HG03280 (cell line): ENCODE results near the gene ITPKB.
"Not testable (repeated sequence)": the region's sequence is repeated elsewhere in the genome, so short reads cannot be mapped to it uniquely, and the experiment has no call there.

Source experiments
- ATAC-seq: cut with Tn5 transposase; IDR thresholded peaks from one replicate; pipeline ENCODE4 v1.9.1; 2021; ENCODE audit warnings: mild to moderate bottlenecking, moderate library complexity; ENCODE audit not compliant: unreplicated experiment

The ITPKB gene

DNA sequence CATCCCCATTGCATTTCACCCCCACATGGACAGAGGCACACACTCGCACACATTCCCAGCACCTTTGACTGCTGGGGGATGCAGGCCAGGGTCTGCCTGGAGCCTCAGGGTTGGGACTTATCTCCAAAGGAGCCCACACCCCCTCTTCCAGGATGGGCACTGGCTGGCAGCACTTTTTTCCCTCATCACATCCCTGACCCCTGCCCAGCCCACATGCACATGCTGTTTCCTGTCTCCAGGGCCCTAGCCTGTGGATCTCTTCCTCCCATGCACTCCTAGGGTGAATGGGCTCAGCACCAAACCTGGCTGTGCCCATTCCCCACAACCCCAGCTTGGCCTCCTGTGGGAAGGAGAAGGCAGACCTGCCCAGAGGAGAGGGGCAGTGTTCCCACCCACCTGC is 131.3 kb downstream of the ITPKB start:
- no peak for ATAC-seq

- no peak for ATAC-seq
Measured at GRCh38 chr1:226607268-226607660, 131.8 kb downstream of the ITPKB start.

DNA sequence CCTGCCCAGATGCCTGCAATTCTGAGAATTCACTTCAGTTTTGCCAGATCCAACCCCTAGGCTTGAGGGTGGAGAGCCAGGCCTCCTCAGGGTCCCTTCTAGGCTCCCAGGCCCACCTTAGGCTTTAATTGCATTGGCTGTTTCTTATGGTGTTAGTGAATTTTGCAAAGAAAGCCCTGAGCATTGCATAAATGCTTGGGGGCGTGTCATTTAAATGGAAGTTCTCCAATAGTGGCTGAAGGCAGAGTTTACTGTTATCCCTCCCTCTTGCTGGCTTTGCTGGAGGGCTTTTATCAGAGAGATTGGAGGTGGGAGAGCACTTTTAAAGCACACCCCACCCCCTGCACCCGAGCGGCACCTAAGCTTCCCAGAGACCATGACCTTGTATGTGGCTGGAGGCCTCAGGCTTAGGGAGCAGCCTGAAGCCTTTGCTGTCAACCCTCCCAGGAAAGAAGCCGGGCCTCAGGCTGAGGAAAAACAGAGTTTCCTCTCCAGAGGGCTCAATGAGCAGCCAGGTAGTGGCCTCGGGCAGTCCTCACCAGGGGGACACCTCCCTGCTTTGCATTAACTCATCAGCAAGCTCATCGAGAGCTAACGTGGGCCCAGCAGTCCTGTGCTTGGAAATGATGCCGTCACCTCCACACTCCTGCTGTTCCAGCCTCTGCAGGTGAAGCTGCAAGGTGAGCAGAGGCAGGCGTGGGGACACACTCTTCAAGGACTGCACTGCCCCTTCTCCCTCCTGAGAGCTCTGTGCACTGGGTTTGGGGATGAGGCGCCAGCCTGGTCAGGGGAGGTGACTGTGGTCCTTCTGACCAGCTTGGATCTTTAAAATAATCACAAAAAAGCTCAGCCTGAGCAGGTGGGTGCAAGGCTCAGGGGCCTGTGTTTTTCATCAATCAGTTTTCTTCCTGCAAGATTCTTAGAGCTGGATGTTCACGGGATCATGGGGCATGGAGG is 132.5 kb downstream of the ITPKB start:
- no peak for ATAC-seq

- no peak for ATAC-seq
Measured at GRCh38 chr1:226605318-226605950, 133.6 kb downstream of the ITPKB start.

DNA sequence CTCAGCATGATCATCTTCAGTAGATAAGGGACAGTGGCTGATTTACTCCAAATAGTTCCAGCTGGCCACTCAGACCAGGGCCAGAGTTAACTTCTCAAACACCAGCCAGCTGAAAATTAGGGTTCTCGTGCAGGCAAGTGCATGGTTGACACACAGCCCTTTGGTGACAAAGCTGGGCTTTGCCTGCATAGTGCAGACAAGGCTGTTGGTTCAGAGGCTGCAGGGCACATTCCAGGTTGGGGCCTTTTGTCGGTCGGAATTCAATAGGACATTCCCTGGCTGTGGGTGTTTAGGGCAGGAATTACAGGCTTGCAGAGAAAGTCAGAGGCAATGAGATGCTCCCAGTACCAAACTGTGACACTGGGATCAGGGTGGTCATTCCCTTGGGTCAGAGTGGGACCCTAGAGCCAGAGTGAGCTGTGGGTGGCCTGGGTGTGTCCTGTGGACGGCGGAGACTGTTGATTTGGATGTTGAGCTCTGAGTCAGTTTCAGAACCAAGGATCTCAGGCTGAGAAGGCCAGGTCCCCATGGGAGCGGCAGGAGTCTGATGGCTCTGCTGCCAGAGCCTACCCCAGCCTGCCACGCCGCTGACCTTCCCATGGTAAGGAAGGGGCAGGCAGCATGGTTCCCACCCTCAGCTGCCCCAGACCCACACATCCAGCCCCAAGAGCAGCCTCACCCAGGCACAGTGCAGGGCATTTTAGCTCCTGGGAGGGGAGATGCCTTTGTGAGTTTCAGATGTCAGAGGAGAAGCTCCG is 134.3 kb downstream of the ITPKB start:
- no peak for ATAC-seq

GRCh38 chr1:226603858-226604559 is 135.1 kb downstream of the ITPKB start:
- ATAC-seq, result no peak

- ATAC-seq, result no peak
Measured at GRCh38 chr1:226603022-226603857, 135.8 kb downstream of the ITPKB start.

GRCh38 chr1:226602186-226603021 is 136.7 kb downstream of the ITPKB start:
- no peak for ATAC-seq

GRCh38 chr1:226601456-226601855 is 137.6 kb downstream of the ITPKB start:
- ATAC-seq, result no peak

DNA sequence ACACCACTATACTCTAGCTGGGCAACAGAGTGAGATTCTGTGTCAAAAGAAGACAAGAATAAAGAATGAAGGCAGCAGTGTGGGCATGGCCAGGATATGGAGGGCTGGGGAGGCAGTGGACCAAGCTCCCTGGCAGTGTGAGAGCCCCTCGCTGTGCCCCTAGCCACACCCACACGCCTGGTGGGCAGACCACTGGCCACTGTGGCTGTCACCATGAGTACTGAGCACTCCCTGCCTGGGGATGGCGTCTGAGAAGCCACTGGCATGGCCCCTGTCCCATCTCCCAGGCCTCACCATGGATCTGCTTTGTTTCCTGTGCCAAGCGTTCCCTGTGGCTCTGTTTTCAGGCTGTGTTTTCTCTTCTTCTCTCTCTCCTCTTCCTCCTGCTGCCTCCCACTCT is 138.8 kb downstream of the ITPKB start:
- no peak for ATAC-seq

- no peak for ATAC-seq
Measured at GRCh38 chr1:226599636-226600238, 139.3 kb downstream of the ITPKB start.

DNA sequence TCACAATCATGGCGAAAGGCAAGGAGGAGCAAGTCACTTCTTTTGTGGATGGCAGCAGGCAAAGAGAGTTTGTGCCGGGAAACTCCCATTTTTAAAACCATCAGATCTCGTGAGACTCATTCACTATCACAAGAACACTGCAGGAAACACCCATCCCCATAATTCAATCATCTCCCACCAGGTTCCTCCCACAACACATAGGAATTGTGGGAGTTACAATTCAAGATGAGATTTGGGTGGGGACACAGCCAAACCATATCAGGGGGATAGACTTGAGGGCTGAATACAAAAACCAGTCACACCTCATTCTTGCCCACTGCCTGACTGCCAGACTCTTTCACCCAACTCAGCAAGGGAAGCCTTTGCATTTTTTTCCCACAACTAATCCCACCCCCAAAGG is 140.1 kb downstream of the ITPKB start:
- not testable (repeated sequence) for ATAC-seq

DNA sequence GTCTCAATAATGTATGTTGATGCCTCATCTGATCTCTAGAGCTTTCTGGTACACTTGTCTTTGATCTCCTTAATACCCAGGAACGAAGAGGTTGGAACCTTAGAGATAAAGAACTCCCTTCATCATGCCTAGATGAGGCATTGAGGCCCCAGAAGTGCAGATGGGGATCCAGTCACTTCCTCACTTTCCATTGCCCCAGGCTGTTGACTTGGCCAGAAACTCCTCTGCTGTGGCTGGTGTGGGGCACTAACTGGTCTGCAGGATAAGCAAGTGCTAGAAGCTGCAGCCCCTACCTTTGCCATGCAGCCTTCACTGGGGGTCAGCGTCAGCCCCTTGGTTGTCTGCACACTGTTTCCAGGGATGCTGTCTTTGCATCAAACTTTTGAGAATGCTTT is 140.6 kb downstream of the ITPKB start:
- ATAC-seq, result no peak

DNA sequence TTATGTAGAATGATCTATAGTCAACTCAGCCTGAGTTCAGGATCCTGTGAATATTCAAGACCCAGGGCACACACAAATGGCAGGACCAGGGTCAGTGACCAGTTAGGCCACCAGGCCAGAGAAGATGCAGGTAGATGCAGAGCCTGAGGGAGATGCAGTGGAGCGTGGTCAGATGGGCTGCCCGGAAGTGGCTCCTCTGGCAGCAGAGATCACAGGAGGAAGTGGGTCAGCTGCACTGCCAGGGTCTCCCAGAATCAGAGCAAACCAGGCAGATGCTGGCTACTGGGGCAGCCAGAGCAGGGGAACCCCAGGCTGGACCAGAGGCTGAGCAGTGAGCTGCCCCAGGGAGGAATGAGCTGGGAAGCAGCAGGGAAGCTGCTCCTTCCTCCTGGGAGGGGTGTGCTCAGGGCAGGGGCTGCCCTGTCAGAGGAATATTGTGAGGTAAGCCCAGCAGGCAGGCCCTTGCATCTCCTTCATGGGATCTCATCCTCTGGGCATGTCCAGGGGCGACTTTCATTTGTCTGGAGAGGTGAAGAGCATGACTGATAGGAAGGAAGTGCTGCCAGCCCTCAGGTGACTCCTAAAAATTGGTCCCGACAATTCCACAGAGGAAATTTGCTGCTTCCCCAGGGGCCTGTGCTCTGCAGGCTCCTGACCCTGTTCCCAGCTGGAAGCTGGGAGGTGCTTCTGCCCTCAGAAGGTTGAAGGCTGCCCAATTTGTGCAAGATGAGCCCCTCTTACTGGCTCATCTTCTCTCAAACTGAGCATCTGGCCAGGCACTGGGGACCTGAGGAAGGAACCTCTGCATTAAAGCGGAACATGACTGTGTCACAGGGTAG is 141.2 kb downstream of the ITPKB start:
- ATAC-seq, result no peak

GRCh38 chr1:226596531-226597165 is 142.4 kb downstream of the ITPKB start:
- ATAC-seq, result no peak

DNA sequence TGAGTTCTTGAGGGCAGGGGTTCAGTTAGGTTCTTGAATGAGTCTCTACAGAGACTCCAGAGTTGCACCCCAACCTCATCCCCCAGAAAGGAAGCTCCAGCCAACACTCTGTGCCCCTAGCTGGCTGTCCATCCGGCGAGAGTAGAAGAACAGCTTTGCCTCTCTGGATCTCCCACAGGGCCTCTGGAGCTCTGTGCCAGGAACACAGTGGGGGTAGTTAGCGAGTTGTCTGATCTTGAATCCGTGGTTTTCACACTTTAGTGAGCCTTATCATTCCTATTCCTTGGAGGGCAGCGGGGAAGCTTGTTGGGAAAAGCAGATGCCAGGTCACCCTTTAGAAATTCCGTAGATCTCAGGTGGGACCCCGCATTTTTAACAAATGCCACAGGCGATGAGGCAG is 145.5 kb downstream of the ITPKB start:
- ATAC-seq, result no peak

- ATAC-seq, result no peak
Measured at GRCh38 chr1:226590614-226591013, 148.5 kb downstream of the ITPKB start.
